Transverse colon (tissue), 3 donors: ENCODE results near the gene FAM13A.

ENCODE experiments used
- POLR2A ChIP-seq: fragments of 450-650 bp; IDR thresholded peaks from one replicate; pipeline ENCODE4 v1.6.1; 2016; ENCODE audit warnings: antibody characterized with exemption, mild to moderate bottlenecking, moderate library complexity
- TF ChIP-seq, protein P1 (sequence below), 5 experiments: fragments of 200-600 bp in 3 of 5; fragments of 450-650 bp in 2 of 5; sonication (generic) in 3 of 5; IDR thresholded peaks; 1 replicate in 2 of 5; 2 replicates in 3 of 5; pipeline ENCODE4 v1.5.1; 2016 to 2017; ENCODE audit warnings: antibody characterized with exemption in 5 of 5, inconsistent platforms in 3 of 5, mild to moderate bottlenecking in 2 of 5, moderate library complexity in 1 of 5

DNA sequence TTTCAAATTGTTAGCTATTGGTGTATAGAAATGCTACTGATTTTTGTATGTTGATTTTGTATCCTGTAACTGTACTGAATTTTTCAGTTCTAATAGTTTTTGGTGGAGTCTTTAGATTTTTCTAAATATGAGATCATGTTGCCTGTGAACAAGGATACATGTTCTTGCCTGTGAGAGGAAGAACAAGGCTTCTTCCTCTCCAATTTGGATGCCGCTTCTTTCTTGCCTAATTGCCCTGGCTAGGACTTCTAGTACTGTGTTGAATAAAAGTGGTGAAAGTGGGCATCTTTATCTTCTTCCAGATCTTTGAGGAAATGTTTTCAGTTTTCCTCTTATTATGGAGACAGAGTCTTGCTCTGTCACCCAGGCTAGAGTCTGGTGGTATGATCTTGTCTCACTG, 343.2 kb downstream of the FAM13A start:
- TF ChIP-seq, protein P1, sequence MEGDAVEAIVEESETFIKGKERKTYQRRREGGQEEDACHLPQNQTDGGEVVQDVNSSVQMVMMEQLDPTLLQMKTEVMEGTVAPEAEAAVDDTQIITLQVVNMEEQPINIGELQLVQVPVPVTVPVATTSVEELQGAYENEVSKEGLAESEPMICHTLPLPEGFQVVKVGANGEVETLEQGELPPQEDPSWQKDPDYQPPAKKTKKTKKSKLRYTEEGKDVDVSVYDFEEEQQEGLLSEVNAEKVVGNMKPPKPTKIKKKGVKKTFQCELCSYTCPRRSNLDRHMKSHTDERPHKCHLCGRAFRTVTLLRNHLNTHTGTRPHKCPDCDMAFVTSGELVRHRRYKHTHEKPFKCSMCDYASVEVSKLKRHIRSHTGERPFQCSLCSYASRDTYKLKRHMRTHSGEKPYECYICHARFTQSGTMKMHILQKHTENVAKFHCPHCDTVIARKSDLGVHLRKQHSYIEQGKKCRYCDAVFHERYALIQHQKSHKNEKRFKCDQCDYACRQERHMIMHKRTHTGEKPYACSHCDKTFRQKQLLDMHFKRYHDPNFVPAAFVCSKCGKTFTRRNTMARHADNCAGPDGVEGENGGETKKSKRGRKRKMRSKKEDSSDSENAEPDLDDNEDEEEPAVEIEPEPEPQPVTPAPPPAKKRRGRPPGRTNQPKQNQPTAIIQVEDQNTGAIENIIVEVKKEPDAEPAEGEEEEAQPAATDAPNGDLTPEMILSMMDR (IDR thresholded peaks at IDR 0.05) = no peak
- TF ChIP-seq POLR2A = no peak
